ENCODE measurements around the gene KCNG2. TPM values are rescaled to one million over a fixed set of nuclear protein-coding genes. Genes with fewer than 3 reads are reported as not detected.

The KCNG2 gene
- total and polyA plus RNA-seq, 10 of the 15 experiments (the other 5 are each of a cell fraction or from before 2014, with no cell fraction given): 0.20 to 0.23 TPM; not detected in 8

DNA sequence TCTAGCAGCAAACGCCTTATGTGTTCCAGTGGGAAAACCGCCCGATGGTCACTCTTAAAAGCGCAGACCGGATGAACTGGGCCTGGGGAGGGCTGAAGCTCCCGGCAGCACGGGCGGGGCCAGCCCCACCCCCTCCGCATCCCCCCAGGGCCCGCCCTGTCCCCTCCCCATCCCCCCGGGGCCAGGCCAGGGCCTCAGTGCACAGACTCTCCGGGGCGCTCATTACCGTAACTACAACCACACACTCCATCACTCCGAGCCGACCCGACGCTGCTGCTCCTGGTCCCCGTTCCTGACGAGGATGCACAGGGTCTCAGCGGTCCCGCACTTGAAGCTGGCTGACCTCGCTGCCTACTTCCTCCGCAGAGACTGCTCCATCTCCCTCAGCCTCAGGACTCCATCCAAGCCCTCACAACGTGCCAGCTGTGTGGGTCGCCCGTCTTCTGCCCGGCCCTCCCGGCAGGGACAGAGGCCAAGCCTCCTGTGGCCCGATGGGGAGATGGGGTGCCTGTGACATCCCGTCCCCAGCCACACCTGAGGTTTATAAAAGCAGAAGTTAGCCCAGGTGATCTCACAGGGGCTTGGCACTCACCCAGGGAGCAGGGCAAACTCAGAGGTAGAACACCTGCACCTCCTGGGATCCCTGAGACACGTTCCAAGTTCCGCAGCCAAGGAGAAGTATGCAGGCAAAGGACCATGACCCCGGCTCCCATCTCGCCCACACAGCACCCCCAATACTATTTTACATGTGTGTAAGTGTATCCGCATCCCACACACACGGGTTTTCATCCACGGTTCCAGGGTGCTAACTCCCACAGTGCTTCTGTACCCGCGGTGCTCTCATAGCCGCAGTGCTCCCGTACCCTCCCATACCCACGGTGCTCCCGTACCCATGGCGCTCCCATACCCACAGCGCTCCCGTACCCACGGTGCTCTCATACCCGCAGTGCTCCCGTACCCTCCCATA lies 117.7 kb downstream of the KCNG2 start:
- peaks cover 0 to 23% of the 10 kb centered on the region in 2 experiments; a peak in 3 of 4 replicates for H3K36me3 ChIP-seq (ENCODE audit: control insufficient read depth in 2 of 2, insufficient read depth in 2 of 2, low read length in 1 of 2)
- H3K79me2 ChIP-seq (ENCODE audit: control insufficient read depth, insufficient read depth, low read length): no peaks in the 10 kb centered on the region
- FAIRE-seq (no peak), ATAC-seq (no peak), DNase-seq (ENCODE audit: low read depth, low spot score) (no peak)
- no peaks in the 10 kb centered on the region for H4K20me1 ChIP-seq (ENCODE audit: control insufficient read depth, insufficient read depth)
- peak; percentile 36; the same call in 1 of the 2 replicates for TF ChIP-seq POLR2A (IDR thresholded peaks at IDR 0.05; ENCODE audit: low read depth, low read length)
- no peak for TF ChIP-seq ZBTB33 (IDR thresholded peaks at IDR 0.05)
- peaks cover 5% of the 10 kb centered on the region; the same call in 1 of the 3 replicates for H3K9me3 ChIP-seq (replicated peaks; ENCODE audit: control insufficient read depth, insufficient read depth, low read length)
- no peak overlapping the region for H3K4me2 ChIP-seq (ENCODE audit: control insufficient read depth, insufficient read depth)
- no peak overlapping the region for H3K4me3 ChIP-seq
- BruUV-seq (replicated peaks): no TSS peak
- no peaks in the 10 kb centered on the region for H3K27me3 ChIP-seq (replicated peaks in 1 of 2; ENCODE audit: control insufficient read depth in 2 of 2, insufficient read depth in 2 of 2, low read length in 1 of 2)
- intact Hi-C loops (cut with micrococcal nuclease; ENCODE audit: unreplicated experiment): no loop called here
- ChIA-PET POLR2A (no interaction called here), SMC1A (ENCODE audit: uncharacterized antibody, unreplicated experiment) (no interaction called here), RAD21 (ENCODE audit: unreplicated experiment) (no interaction called here), CTCF (no interaction called here)
- no peaks in the 10 kb centered on the region for H3K4me1 ChIP-seq (ENCODE audit: control insufficient read depth, insufficient read depth, low read length)
- in situ Hi-C loops (cut with MboI): no loop called here
- H3K9ac ChIP-seq (ENCODE audit: control insufficient read depth, insufficient read depth, low read length): no peak overlapping the region
- 93% methylated on average over 40 of the region's 50 CpGs for WGBS (ENCODE audit: insufficient coverage, insufficient replicate concordance, low lambda C conversion rate, missing lambda C conversion rate)
- H2AFZ ChIP-seq (ENCODE audit: control insufficient read depth, low read depth, low read length): no peak overlapping the region
- H3K27ac ChIP-seq (ENCODE audit: control insufficient read depth, insufficient read depth): no peak overlapping the region

- Histone ChIP-seq H3K27ac (ENCODE audit: control insufficient read depth, insufficient read depth) (no peak overlapping the region), H3K9ac (ENCODE audit: control insufficient read depth, insufficient read depth, low read length) (no peak overlapping the region), H3K79me2 (ENCODE audit: control insufficient read depth, insufficient read depth, low read length) (no peaks in the 10 kb centered on the region), H2AFZ (ENCODE audit: control insufficient read depth, low read depth, low read length) (no peak overlapping the region), H3K4me2 (ENCODE audit: control insufficient read depth, insufficient read depth) (no peak overlapping the region), H3K27me3 (replicated peaks in 1 of 2; ENCODE audit: control insufficient read depth in 2 of 2, insufficient read depth in 2 of 2, low read length in 1 of 2) (no peaks in the 10 kb centered on the region), H3K36me3 (ENCODE audit: control insufficient read depth in 2 of 2, insufficient read depth in 2 of 2, low read length in 1 of 2) (peaks cover 0 to 23% of the 10 kb centered on the region in 2 experiments; a peak in 3 of 4 replicates), H3K4me3 (no peak overlapping the region), H4K20me1 (ENCODE audit: control insufficient read depth, insufficient read depth) (no peaks in the 10 kb centered on the region), H3K9me3 (replicated peaks; ENCODE audit: control insufficient read depth, insufficient read depth, low read length) (peaks cover 5% of the 10 kb centered on the region; the same call in 1 of the 3 replicates), H3K4me1 (ENCODE audit: control insufficient read depth, insufficient read depth, low read length) (no peaks in the 10 kb centered on the region)
- no peak for FAIRE-seq
- WGBS (ENCODE audit: insufficient coverage, insufficient replicate concordance, low lambda C conversion rate, missing lambda C conversion rate): 95% methylated on average over 12 of the region's 26 CpGs
- no TSS peak for BruUV-seq (replicated peaks)
- ChIA-PET SMC1A (ENCODE audit: uncharacterized antibody, unreplicated experiment) (no interaction called here), RAD21 (ENCODE audit: unreplicated experiment) (no interaction called here), CTCF (no interaction called here), POLR2A (no interaction called here)
- DNase-seq (ENCODE audit: low read depth, low spot score): no peak
- in situ Hi-C loops (cut with MboI): no loop called here
- TF ChIP-seq RCOR1 (conservative IDR thresholded peaks at IDR 0.05; ENCODE audit: low read depth, low read length) (no peak), POU2F2 (IDR thresholded peaks at IDR 0.05; ENCODE audit: borderline replicate concordance, low read depth, low read length) (no peak)
- TF ChIP-seq, protein P1, sequence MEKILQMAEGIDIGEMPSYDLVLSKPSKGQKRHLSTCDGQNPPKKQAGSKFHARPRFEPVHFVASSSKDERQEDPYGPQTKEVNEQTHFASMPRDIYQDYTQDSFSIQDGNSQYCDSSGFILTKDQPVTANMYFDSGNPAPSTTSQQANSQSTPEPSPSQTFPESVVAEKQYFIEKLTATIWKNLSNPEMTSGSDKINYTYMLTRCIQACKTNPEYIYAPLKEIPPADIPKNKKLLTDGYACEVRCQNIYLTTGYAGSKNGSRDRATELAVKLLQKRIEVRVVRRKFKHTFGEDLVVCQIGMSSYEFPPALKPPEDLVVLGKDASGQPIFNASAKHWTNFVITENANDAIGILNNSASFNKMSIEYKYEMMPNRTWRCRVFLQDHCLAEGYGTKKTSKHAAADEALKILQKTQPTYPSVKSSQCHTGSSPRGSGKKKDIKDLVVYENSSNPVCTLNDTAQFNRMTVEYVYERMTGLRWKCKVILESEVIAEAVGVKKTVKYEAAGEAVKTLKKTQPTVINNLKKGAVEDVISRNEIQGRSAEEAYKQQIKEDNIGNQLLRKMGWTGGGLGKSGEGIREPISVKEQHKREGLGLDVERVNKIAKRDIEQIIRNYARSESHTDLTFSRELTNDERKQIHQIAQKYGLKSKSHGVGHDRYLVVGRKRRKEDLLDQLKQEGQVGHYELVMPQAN (conservative IDR thresholded peaks at IDR 0.05): no peak
- TF ChIP-seq, protein P2, sequence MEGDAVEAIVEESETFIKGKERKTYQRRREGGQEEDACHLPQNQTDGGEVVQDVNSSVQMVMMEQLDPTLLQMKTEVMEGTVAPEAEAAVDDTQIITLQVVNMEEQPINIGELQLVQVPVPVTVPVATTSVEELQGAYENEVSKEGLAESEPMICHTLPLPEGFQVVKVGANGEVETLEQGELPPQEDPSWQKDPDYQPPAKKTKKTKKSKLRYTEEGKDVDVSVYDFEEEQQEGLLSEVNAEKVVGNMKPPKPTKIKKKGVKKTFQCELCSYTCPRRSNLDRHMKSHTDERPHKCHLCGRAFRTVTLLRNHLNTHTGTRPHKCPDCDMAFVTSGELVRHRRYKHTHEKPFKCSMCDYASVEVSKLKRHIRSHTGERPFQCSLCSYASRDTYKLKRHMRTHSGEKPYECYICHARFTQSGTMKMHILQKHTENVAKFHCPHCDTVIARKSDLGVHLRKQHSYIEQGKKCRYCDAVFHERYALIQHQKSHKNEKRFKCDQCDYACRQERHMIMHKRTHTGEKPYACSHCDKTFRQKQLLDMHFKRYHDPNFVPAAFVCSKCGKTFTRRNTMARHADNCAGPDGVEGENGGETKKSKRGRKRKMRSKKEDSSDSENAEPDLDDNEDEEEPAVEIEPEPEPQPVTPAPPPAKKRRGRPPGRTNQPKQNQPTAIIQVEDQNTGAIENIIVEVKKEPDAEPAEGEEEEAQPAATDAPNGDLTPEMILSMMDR (IDR thresholded peaks at IDR 0.05 in 2 of 3, conservative IDR thresholded peaks at IDR 0.05 in 1 of 3; ENCODE audit: control insufficient read depth in 2 of 3, extremely low read depth in 1 of 3, insufficient read depth in 1 of 3, low read depth in 3 of 3, low read length in 3 of 3): no peak
- intact Hi-C loops (cut with micrococcal nuclease; ENCODE audit: unreplicated experiment): no loop called here
- no peak for ATAC-seq
These were observed 118.4 kb downstream of the KCNG2 start for GRCh38 chr18:79916128-79916494.

All from GM12878 (cell line).